NCI-H2171 treated with DMSO at 0.1 percent for 48 hours (cell line): ENCODE measurements around the gene CLDN15.
"Not testable (repeated sequence)": the region's sequence is repeated elsewhere in the genome, so short reads cannot be mapped to it uniquely, and the experiment has no call there.

Experiments used
- DNase-seq: peaks from one replicate; lab custom pipeline; 2025; lab: John Stamatoyannopoulos, UW

The CLDN15 gene

GRCh38 chr7:101237206-101238067 lies at the start of gene CLDN15:
Gene CLDN15 (minus strand): TSS chr7:101237802. CDS start chr7:101237581, 221 bp downstream.
- peak; percentile 22 for DNase-seq

GRCh38 chr7:101287032-101287431 lies 49.4 kb upstream of the CLDN15 start:
- DNase-seq, result no peak

GRCh38 chr7:101285880-101286279 lies 48.3 kb upstream of the CLDN15 start:
- DNase-seq, result peak; percentile 4

- no peak for DNase-seq
These were observed 47.6 kb upstream of the CLDN15 start for GRCh38 chr7:101285171-101285570.

GRCh38 chr7:101280912-101281311 lies 43.3 kb upstream of the CLDN15 start:
- DNase-seq, result not testable (repeated sequence)

- DNase-seq, result no peak
These were observed 41.1 kb upstream of the CLDN15 start for GRCh38 chr7:101278461-101279292.

- no peak for DNase-seq
These were observed 39.6 kb upstream of the CLDN15 start for GRCh38 chr7:101277155-101277554.

GRCh38 chr7:101273206-101273605 lies 35.6 kb upstream of the CLDN15 start:
- no peak for DNase-seq

GRCh38 chr7:101271021-101271420 lies 33.4 kb upstream of the CLDN15 start:
- no peak for DNase-seq

GRCh38 chr7:101269664-101270063 lies 32.1 kb upstream of the CLDN15 start:
- no peak for DNase-seq

GRCh38 chr7:101265622-101266516 lies 28.3 kb upstream of the CLDN15 start:
- DNase-seq, result no peak

GRCh38 chr7:101264102-101264706 lies 26.6 kb upstream of the CLDN15 start:
- DNase-seq, result not testable (repeated sequence)

GRCh38 chr7:101258243-101258731 lies 20.7 kb upstream of the CLDN15 start:
- peak; percentile 29 for DNase-seq

- DNase-seq, result no peak
These were observed 18.2 kb upstream of the CLDN15 start for GRCh38 chr7:101255796-101256195.

- not testable (repeated sequence) for DNase-seq
These were observed 15.6 kb upstream of the CLDN15 start for GRCh38 chr7:101253199-101253598.

GRCh38 chr7:101251871-101252659 lies 14.5 kb upstream of the CLDN15 start:
- peak; percentile 96 for DNase-seq

- DNase-seq, result no peak
These were observed 12.7 kb upstream of the CLDN15 start for GRCh38 chr7:101250324-101250723.

- DNase-seq, result no peak
These were observed 10.7 kb upstream of the CLDN15 start for GRCh38 chr7:101248276-101248675.

GRCh38 chr7:101245147-101245668 lies 7.6 kb upstream of the CLDN15 start:
- DNase-seq, result peak; percentile 97
